T1000 (cell line): Measurements from ENCODE around the gene HNMT.
"Not testable (repeated sequence)": the region's sequence is repeated elsewhere in the genome, so short reads cannot be mapped to it uniquely, and the experiment has no call there.

ENCODE experiments used
- DNase-seq: peaks from one replicate; lab custom pipeline; 2025; ENCODE audit warnings: mixed read lengths; lab: John Stamatoyannopoulos, UW

HNMT gene

GRCh38 chr2:137964066-137964858, at the start of gene HNMT:
HNMT (plus strand) TSS chr2:137964473; CDS start chr2:137964492, 19 bp downstream.
- no peak for DNase-seq

GRCh38 chr2:137921105-137921880, 43.0 kb upstream of the HNMT start:
- DNase-seq, result no peak

GRCh38 chr2:137922171-137922570, 42.1 kb upstream of the HNMT start:
- DNase-seq, result not testable (repeated sequence)

GRCh38 chr2:137924019-137924418, 40.3 kb upstream of the HNMT start:
- DNase-seq, result no peak

GRCh38 chr2:137925599-137925998, 38.7 kb upstream of the HNMT start:
- DNase-seq, result no peak

- DNase-seq, result no peak
Observed at GRCh38 chr2:137927846-137928245, 36.4 kb upstream of the HNMT start.

- DNase-seq, result no peak
Observed at GRCh38 chr2:137928547-137929518, 35.4 kb upstream of the HNMT start.

GRCh38 chr2:137929519-137929916, 34.8 kb upstream of the HNMT start:
- DNase-seq, result no peak

GRCh38 chr2:137930146-137930545, 34.1 kb upstream of the HNMT start:
- no peak for DNase-seq

- no peak for DNase-seq
Observed at GRCh38 chr2:137935591-137935990, 28.7 kb upstream of the HNMT start.

- no peak for DNase-seq
Observed at GRCh38 chr2:137937246-137937645, 27.0 kb upstream of the HNMT start.

- no peak for DNase-seq
Observed at GRCh38 chr2:137937778-137938177, 26.5 kb upstream of the HNMT start.

- DNase-seq, result no peak
Observed at GRCh38 chr2:137938204-137938603, 26.1 kb upstream of the HNMT start.

- DNase-seq, result no peak
Observed at GRCh38 chr2:137939026-137939425, 25.2 kb upstream of the HNMT start.

GRCh38 chr2:137940154-137940553, 24.1 kb upstream of the HNMT start:
- no peak for DNase-seq

- no peak for DNase-seq
Observed at GRCh38 chr2:137942037-137942832, 22.0 kb upstream of the HNMT start.

GRCh38 chr2:137942833-137943677, 21.2 kb upstream of the HNMT start:
- no peak for DNase-seq

- DNase-seq, result no peak
Observed at GRCh38 chr2:137943678-137944347, 20.5 kb upstream of the HNMT start.

- no peak for DNase-seq
Observed at GRCh38 chr2:137944714-137945113, 19.6 kb upstream of the HNMT start.

- no peak for DNase-seq
Observed at GRCh38 chr2:137945229-137945628, 19.0 kb upstream of the HNMT start.
